Forelimb muscle (tissue), 1 donor: ENCODE results near the gene AOAH. TPM values are rescaled to one million over a fixed set of nuclear protein-coding genes. Genes with fewer than 3 reads are reported as not detected.
"Not testable (repeated sequence)": the region's sequence is repeated elsewhere in the genome, so short reads cannot be mapped to it uniquely, and the experiment has no call there.

Source experiments
- DNase-seq: peaks from one replicate; pipeline ENCODE4 v3.0.0-alpha.2; 2013; ENCODE audit warnings: low read depth
- polyA plus RNA-seq: library from polyadenylated mRNA; unstranded; fragments of 120-200 nt; gene quantifications from one replicate; pipeline ENCODE4 v1.2.1, GENCODE V29; 2013; ENCODE audit not compliant: insufficient read length

The AOAH gene
- polyA plus RNA-seq, 1 donor, result 2.5 TPM

GRCh38 chr7:36507475-36508440, 216.5 kb downstream of the AOAH start:
- no peak for DNase-seq

GRCh38 chr7:36506820-36507219, 217.5 kb downstream of the AOAH start:
- no peak for DNase-seq

- no peak for DNase-seq
Observed at GRCh38 chr7:36506130-36506798, 218.0 kb downstream of the AOAH start.

GRCh38 chr7:36504617-36505016, 219.7 kb downstream of the AOAH start:
- DNase-seq, result not testable (repeated sequence)

- DNase-seq, result not testable (repeated sequence)
Observed at GRCh38 chr7:36504216-36504615, 220.1 kb downstream of the AOAH start.

GRCh38 chr7:36497775-36498174, 226.5 kb downstream of the AOAH start:
- DNase-seq, result no peak

GRCh38 chr7:36497176-36497575, 227.1 kb downstream of the AOAH start:
- DNase-seq, result not testable (repeated sequence)

GRCh38 chr7:36496576-36496975, 227.7 kb downstream of the AOAH start:
- DNase-seq, result no peak

GRCh38 chr7:36491317-36491716, 233.0 kb downstream of the AOAH start:
- DNase-seq, result no peak

GRCh38 chr7:36490419-36490830, 233.9 kb downstream of the AOAH start:
- DNase-seq, result no peak

GRCh38 chr7:36488672-36489071, 235.6 kb downstream of the AOAH start:
- DNase-seq, result not testable (repeated sequence)

- peak; percentile 17 for DNase-seq
Observed at GRCh38 chr7:36487756-36488336, 236.4 kb downstream of the AOAH start.

- no peak for DNase-seq
Observed at GRCh38 chr7:36486336-36486735, 238.0 kb downstream of the AOAH start.

GRCh38 chr7:36484265-36484664, 240.0 kb downstream of the AOAH start:
- DNase-seq, result no peak

GRCh38 chr7:36483853-36484252, 240.4 kb downstream of the AOAH start:
- DNase-seq, result not testable (repeated sequence)

GRCh38 chr7:36478745-36479144, 245.5 kb downstream of the AOAH start:
- no peak for DNase-seq

GRCh38 chr7:36475381-36475780, 248.9 kb downstream of the AOAH start:
- DNase-seq, result no peak

GRCh38 chr7:36475011-36475342, 249.3 kb downstream of the AOAH start:
- no peak for DNase-seq

GRCh38 chr7:36474283-36475010, 249.8 kb downstream of the AOAH start:
- no peak for DNase-seq

GRCh38 chr7:36473454-36474282, 250.6 kb downstream of the AOAH start:
- no peak for DNase-seq

GRCh38 chr7:36472141-36472729, 252.1 kb downstream of the AOAH start:
- DNase-seq, result no peak
